Activated CD4-positive, alpha-beta T cell treated with anti-CD3 and anti-CD28 coated beads, Interleukin-2, amount 50 U/mL, for 48 hours (primary cell): ENCODE measurements around the gene WDFY4.
"Not testable (repeated sequence)": the region's sequence is repeated elsewhere in the genome, so short reads cannot be mapped to it uniquely, and the experiment has no call there.

Experiments used
- DNase-seq, 2 experiments: peaks; one replicate each; pipeline ENCODE4 v3.0.0-alpha.2; 2020

The WDFY4 gene, protein sequence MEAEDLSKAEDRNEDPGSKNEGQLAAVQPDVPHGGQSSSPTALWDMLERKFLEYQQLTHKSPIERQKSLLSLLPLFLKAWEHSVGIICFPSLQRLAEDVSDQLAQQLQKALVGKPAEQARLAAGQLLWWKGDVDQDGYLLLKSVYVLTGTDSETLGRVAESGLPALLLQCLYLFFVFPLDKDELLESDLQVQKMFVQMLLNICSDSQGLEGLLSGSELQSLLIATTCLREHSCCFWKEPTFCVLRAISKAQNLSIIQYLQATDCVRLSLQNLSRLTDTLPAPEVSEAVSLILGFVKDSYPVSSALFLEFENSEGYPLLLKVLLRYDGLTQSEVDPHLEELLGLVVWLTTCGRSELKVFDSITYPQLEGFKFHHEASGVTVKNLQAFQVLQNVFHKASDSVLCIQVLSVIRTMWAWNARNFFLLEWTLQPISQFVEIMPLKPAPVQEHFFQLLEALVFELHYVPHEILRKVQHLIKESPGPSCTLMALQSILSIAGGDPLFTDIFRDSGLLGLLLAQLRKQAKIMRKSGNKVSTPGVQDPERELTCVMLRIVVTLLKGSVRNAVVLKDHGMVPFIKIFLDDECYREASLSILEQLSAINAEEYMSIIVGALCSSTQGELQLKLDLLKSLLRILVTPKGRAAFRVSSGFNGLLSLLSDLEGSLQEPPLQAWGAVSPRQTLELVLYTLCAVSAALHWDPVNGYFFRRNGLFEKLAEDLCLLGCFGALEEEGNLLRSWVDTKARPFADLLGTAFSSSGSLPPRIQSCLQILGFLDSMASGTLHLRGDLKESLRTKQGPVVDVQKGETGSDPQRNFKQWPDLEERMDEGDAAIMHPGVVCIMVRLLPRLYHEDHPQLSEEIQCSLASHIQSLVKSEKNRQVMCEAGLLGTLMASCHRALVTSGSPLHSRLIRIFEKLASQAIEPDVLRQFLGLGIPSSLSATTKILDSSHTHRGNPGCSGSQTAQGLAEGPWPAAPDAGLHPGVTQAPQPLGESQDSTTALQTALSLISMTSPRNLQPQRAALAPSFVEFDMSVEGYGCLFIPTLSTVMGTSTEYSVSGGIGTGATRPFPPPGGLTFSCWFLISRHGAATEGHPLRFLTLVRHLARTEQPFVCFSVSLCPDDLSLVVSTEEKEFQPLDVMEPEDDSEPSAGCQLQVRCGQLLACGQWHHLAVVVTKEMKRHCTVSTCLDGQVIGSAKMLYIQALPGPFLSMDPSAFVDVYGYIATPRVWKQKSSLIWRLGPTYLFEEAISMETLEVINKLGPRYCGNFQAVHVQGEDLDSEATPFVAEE (N-terminal part only)

DNA sequence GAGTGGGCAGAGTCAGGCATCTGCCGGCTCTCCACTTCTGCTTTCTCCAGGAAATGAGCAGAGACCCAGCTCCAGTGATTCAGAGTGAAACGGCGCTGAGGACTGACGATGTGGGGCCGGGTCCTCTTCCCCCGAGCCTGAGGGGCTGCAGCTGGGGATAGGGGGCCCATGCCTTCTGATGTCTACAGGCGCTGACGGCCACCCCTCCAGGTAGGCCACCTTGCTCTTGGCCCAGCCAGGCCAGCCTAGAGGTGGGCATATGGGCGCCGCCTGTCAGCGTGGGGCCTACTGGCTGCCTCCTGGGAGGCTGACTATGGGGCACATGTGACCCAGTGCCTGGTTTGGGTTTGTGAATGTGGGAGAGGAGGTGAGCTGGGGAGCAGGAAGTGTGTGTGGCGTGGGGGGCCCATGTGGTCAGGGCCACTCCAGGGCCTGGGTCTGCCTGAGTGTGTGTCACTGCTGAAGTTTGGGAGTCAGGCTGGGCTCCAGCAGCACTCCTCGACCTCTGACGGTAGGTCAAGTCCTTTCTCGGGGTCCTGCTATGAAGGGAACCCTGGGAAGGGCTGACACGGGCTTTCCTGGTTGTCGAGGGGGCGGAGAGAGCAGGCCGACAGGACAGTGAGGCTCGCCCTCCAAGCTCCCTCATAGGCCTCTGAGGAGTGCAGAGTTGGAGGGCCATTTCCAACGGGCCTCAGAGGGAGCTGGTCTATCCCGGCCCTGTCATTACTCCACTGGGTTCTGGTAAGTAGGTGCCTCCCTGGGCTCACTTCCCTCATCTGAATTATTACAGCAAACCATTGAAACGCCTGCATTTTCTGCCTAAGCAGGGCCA lies at the start of gene WDFY4:
WDFY4 (plus strand) TSS at position 82 of the 832 bp plus-strand sequence. CDS start 24,860 bp downstream, outside the sequence.
- DNase-seq, result no peak

DNA sequence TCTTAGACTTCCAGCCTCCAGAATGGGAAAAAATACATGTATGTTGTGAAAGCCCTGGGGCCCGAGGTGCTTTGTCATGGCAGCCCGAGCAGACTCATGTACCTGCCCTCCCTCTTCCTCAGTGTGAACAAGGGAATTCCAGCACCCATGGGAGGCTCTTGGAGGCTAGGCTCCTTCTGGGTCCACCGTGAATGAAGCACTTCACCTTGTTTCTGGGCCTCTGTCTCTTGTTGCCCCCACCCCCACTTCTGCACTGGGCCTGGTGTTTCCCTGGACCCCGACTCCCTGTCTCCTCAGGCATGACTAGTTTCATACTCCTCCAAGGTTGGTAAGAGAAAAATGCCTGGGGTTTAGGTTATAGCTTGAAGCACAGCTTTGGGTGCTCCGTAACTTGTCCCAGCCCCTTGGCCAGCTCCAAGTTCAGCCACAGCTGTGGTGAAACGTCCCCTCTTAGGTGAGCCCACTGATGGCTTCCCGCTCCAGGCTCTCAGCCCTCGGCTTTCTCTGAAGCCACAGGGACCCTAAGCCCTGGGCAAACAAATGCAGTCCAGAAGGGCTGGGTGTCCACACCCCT lies 49.6 kb upstream of the WDFY4 start:
- DNase-seq, result no peak

DNA sequence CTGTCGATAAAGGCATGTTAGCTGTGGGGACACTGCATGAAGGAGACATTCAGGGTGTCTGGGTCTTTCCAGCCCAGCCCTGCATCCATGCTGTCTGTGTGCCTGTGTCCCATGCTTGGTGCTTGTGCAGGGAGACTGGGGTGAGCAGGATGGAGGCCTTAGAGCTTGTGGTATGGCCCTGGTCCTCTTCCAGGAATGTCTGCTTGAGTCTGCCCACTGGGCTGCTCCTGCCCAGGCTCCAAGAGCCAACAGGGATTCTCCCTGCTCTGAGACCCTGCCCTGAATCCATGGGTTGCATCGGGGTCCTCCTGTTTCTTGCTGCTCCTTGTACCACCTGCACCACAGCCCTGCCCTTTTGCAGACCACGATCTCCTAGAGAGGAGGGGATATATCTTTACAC lies 48.4 kb upstream of the WDFY4 start:
- DNase-seq, result no peak

DNA sequence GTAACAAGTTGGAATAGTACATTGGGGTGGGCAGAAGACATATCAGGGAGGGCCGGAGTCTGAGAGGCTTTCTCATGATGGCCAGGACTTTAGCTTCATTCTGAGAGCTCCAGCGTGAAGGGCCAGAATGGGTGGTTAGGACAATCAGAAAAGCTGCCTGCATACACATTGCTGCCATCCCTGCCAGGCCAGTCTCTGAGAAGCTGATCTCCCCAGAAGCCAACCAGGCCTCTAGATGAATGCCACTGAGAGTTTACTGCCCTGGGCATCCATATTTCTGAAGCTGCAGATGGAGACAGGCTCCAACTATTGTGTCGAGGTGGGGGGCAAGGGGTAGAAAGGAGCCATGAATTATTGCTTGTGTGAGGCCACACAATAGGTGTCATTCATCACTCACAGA lies 47.8 kb upstream of the WDFY4 start:
- DNase-seq, result no peak

DNA sequence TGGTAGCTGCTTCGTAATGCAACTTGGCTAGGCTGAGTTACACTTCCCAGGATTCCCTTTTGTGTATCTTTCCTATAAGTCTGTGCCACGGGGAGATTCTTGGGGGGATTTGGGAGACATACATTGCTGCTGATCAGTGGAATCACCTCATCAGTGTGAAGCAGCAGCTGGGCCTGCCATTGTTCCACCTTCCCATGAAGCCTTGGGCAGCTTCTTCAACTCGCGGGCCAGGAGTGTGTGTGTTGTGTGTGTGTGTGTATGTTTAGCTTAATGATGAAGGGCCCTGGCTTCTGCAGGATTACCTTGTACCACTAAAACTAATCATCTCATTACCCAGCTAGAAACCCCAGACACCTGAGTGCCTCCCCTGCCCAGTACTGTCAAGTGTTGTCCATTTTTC lies 46.5 kb upstream of the WDFY4 start:
- DNase-seq, result no peak

DNA sequence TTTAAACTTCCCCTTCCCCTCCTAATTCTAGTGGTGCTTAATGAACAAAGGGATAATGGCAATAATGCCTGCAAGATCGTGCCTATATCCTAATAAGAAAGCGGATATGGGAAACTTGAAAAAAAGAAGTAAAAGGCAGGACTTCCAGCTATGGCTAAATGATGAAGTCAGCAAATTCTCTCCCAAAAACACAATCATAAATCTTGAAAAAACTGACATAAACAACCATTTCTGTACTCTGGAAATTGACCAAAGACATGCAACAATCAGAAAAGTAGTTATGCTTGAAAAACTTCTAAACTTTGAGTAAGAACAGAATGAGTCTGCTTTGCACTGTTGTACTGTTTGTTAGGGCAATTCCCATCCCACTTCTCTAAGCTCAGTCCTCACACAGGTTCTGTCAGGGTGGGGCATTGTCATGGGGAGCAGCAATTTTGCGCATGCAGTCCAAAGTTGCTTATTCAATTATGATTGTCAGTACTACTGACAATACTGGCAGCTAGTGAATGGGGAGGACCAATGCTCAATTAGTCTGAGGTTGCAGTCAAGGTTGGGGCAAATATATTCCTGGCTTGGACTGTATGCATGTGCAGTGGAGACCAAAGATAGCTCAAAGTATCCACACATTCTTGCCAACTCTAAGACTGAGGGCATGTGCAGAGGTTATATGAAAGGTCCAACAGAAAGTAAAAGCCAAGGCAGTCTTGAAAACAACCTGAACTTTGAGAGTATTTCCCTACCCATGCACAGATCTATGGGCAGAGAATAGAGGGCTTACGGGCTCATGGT lies 45.7 kb upstream of the WDFY4 start:
- no peak for DNase-seq

DNA sequence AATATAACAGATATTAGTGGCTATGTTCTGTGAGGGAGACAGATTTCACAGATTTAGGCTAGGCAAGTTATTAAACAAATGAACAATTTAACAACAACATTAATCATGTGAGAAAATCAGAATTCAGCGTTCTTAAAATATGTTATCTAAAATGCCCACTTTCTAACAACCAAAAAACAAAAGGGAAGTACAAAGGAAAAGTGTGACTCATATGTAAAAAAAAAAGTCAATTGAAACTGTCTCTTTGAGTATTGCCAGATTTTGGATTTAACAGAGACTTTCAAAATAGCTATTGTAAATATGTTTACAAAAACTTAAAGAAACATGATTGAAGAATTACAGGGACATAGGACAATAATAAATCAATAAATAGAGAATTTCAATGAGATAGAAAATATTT lies 45.0 kb upstream of the WDFY4 start:
- no peak for DNase-seq

DNA sequence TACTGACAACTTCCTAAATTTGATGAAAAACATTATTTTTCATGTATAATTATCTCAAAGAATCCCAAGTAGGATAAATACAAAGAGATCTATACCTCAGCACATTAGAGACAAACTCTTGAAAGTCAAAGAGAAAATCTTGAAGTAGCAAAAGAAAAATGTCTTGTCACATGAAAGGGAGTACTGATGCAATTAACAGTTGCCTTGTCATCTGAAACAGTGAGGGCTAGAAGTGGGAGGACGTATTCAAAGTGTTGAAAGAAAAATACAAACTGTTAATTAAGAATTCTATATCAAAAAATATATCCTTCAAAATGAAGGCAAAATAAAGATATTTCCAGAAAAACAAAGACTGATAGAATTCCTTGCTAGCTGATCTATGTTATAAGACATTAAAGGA lies 44.3 kb upstream of the WDFY4 start:
- no peak for DNase-seq

DNA sequence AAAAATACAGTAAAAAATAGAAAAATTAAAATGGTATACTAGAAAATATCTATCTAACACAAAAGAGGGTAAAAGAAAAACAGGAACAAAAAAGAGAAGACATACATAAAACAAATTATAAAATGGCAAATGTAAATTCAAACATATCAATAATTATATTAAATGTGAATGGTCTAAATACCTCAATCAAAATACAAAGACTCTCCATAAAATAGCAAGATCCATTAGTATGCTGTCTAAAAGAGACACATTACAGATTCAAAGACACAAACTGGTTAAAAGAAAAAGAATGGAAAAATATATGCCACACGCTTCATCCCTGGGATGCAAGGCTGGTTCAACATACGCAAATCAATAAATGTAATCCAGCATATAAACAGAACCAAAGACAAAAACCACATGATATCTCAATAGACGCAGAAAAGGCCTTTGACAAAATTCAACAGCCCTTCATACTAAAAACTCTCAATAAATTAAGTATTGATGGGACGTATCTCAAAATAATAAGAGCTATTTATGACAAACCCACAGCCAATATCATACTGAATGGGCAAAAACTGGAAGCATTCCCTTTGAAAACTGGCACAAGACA lies 43.5 kb upstream of the WDFY4 start:
- DNase-seq, result not testable (repeated sequence)

DNA sequence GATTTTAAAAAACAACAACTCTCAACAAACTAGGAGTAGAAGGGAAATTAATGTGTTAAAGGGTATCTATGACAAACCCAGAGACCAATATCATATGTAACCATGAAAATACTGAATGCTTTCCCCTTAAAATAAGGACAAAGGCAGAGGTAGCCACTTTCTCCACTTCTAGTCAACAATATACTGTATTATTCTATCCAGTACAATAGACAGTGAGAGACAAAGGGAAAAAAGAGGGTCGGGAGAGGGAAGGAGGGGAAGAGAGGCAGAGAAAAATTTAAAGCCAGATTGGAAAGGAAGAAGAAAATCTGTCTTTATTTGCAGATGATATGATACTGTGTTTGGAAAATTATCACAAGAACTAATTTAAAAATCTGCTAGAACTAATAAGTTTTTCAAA lies 39.1 kb upstream of the WDFY4 start:
- DNase-seq, result no peak

DNA sequence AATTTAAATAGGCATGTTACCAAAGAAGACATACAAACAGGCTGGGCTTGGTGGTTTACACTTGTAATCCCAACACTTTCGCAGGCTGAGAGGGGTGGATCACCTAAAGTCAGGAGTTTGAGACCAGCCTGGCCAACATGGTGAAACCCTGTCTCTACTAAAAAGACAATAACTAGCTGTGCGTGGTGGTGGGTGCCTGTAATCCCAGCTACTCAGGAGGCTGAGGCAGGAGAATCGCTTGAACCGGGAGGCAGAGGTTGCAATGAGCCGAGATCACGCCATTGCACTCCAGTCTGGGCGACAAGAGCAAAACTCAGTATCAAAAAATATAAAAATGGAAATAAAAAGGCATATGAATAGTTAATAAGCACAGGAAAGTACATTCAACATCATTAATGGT lies 37.6 kb upstream of the WDFY4 start:
- not testable (repeated sequence) for DNase-seq

DNA sequence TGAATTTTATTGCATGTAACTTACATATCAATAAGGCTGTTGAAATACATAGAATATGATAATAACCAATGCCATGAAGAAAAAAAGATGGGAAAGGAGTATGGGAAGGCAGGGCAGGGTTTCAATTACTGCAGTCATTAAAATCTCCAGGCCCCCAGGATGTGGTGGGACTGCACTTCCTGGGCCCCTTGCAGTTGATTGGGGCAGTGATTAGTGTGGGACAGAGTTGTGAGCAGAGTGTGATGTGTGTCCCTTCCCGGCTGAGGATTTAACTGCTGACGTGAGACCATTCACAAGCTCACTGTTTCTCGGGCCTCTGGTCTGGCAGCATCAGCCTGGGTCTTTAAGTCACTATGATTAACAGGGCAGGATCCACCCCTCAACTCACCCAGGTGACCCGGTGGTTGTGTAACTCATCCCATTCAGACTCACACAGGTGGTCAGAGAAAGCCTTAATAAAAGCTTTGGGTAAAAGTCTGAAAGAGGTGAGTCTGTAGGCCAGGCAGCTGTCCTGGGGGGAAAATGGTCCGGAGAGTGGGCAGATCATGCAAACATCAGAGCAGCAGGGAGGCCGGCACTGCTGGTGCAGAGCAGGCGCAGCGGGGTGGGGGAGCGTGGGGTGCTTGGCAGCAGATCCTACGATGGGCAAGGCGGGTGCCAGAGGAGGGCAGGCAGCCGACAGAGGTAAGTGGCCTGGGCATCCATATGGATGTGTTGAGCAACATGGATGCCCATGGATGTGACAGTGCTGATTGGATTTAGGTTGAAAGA lies 36.3 kb upstream of the WDFY4 start:
- no peak for DNase-seq

DNA sequence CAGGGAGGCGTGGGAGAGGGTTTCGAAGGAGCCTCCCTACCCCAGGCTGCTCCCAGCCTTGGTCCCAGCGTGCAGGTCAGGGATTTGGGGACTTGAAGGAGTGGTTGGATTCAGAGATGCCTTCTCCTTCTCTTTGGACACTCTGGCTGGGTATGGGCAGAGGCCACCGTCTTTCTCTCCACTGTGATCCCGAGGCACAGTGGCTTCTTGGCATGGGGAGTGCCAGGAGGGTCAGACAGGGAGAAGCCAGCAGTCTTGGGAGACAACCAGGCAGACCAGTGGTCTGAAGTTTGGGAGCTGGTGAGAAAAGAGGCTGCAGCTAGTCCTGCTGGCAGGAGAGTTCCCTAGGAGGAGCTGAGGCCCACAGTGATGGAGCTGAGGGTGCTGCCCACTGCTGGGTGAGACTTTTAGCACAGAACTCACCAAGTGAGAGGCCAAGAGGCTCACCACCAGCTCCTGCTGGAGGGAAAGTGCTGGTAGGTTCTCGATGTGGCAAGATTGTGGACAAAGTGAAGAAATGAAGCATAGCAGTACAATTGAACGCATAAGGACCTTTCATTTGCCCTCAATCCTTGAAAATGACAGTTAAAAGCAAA lies 35.2 kb upstream of the WDFY4 start:
- no peak for DNase-seq

DNA sequence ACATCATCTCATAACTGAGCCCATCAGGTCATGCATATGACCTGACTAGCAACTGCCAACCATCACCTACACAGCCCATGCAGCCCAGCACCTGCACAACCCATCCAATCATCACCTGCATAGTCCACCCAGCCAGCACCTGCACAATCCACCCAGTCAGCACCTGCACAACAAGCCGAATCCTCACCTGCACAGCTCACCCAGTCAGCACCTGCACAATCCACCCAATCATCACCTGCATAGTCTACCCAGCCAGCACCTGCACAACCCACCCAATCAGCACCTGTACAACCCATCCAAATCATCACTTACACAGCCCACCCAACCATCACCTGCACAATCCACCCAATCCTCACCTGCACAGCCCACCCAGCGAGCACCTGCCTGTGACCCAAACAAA lies 33.4 kb upstream of the WDFY4 start:
- DNase-seq, result no peak

DNA sequence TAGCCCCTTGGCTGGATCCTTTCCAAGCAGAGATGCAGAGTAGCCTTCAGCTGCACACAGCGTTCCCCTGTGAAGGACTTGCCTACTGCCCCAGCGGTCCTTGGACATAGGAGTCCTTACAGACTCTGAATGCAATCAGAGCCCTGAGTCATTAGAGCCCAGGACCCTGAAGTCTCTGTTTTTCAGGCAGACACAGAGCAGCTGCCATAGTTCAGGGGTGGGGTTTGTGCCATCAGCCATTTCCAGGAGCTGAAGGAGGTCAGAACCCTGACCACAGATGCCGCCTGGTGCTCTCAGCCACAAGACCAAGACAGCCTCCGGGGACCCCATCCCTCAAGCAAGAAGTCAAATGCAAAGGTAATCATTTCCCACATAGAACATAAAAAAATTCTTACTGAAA lies 32.8 kb upstream of the WDFY4 start:
- no peak for DNase-seq

DNA sequence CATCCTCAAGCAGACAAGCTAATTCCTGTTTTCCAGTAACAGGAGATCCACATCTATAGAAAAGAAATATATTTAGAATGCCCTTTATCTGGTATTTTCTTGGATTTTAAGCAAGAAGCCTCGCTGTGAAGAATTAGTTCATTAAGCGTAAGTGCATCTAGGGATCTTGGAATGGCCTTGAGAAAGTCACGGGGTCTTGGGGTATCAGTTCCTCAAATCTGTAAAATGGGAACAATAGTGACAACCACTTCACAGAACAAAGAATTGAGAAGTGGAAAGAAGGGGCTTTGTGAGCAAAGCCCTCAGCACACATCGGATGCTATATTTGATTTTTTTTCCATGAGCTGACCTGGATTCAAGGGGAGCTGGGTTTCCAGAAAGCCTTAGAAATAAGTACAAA lies 32.3 kb upstream of the WDFY4 start:
- no peak for DNase-seq

DNA sequence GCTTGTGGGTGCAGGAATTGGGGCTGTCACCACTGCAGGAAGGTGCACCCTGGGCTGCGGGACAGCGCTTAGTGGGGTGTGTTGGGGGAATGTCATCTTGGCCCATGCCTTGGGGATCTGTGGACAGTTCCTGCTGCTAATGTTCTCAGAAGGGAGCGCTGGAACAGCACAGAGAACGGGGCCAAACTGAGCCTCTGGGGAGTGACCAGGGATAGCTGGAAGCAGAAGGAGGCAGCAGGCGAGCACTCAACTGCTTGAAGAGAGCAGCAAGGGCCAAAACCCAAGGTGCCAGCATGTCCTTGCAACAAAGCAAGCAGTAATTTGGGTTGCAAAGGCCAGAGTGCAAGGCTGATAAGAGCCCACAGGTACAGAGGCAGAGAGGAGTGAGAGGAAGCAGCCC lies 31.3 kb upstream of the WDFY4 start:
- no peak for DNase-seq

DNA sequence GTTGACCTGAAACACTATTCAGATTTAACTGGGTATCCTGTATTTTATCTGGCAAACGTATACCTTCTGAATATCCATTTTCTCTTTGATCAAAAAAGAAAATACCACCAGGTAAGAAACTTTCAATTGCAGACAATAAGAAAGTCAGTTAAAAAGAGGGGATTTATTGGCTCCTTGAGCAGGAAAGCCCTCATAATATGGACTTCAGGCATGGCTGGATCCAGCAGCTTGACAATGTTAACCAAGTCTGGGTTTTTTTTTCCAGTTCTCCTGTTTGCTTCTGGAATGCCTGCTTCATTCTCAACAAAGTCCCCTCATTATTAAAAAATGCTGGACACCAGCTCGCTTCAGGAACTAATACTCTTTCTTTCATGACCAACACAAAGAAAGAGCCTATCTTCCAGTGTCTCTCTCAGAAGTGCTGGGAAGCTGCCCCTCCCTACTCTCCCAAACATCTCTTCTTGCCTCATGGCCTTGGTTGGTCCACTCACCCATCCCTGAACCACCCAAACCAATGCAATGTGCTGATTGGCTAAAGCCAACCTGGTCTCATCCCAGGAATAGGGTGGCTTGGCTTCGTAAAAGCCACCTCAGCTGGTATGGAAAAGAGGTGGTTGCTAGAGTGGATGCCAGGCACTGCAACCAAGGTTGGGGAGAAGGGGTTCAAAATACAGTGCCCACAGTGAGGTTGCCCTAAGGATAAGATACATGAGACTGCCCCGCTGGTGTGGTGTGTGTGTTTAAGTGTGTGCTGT lies 30.6 kb upstream of the WDFY4 start:
- no peak for DNase-seq
